ENCODE data around the gene IQCH. TPM values are rescaled to one million over a fixed set of nuclear protein-coding genes. Genes with fewer than 3 reads are reported as not detected.
"Not testable (repeated sequence)": the region's sequence is repeated elsewhere in the genome, so short reads cannot be mapped to it uniquely, and the experiment has no call there.

Gene IQCH
- total RNA-seq, 1 experiment from 2014 or later = 4.8 TPM

GRCh38 chr15:67246606-67247005 lies 8.0 kb upstream of the IQCH start:
- not testable (repeated sequence) for DNase-seq (ENCODE audit: low read depth)

DNA sequence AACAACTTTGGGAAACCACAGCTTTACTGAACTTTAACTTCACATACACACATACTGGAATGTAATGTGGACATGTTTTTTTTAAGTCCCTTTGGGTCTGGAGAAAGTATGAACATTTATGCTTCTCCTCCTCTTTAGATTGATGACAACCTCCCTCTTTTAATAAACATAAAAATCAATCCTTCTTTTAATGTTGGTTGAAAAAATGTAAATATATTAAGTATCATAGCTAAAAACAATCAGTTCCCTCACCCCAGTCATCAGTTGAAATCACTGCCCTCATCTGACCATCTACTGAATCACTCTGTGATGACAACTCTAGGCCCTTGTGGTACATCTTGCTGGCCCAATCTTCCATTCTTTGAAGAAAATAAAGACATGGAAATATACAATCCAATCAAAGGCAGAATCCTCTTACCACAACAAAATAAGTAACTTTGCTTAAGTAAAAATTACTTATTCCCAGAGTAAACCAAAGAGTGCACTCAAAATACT lies 6.5 kb upstream of the IQCH start:
- DNase-seq (ENCODE audit: low read depth) = peak; percentile 43

GRCh38 chr15:67249830-67250229 lies 4.8 kb upstream of the IQCH start:
- DNase-seq (ENCODE audit: low read depth) = no peak

GRCh38 chr15:67251318-67251717 lies 3.3 kb upstream of the IQCH start:
- no peak for DNase-seq (ENCODE audit: low read depth)

DNA sequence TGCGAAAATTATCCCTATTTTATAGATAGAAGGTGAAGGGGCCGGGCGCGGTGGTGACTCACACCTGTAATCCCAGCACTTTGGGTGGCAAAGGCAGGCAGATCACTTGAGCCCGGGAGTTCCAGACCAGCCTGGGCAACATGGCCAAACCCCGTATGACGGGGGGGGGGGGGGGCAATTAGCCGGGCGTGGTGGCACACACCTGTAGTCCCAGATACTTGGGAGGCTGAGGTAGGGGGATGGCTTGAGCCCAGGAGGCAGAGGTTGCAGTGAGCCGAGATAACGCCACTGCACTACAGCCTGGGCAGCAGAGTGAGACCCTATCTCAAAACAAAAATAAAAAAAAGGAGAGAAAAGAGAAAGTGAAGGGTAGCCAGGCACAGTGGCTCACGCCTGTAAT lies 1.5 kb upstream of the IQCH start:
- DNase-seq (ENCODE audit: low read depth) = no peak

DNA sequence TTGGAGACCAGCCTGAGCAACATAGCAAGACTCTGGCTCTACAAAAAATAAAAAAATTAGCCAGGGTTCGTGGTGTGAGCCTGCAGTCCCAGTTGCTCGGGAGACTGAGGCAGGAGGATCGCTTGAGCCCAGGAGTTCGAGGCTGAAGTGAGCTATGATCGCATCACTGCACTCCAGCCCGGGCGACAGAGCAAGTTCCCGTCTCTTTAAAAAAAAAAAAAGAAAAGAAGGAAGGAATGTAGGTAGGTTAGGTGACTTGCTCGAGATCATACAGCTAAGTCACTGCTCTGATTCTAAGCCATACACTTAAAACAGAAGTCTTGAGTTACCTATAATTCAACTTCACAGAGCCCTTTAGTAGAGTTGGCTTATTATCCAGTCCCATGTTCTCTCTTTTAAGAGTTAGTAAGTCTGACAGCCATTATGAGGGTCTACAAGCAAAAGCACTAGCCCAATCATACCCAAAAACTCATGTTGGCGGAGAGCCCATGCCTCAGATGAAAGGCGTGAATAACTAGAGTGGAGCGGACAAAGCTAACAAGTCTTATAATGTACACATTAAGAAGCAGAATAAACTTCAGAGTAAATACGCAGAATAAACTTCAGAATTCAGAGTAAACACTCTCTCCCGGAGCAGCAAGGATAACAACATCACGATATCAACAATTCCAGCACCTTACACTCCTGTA lies 893 bp upstream of the IQCH start:
- DNase-seq (ENCODE audit: low read depth) = peak; percentile 11

DNA sequence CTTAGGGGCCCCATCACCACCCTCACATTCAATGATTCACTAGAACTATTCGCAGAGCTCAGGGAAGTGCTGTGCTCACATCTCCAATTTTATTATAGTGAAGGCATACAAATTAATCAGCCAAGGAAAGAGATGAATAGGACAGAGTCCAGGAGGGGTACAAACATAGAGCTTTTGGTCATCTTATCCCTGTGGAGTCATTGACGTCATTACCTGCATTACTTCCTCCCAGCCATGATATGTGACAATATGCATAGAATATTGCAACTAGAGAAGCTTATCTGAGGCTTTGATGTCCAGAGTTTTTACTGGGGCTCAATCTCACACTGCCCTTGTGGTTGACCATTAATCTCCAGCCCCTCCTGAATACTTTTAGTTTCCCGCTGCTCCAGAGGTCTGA lies 1.5 kb downstream of the IQCH start:
- no peak for DNase-seq (ENCODE audit: low read depth)

DNA sequence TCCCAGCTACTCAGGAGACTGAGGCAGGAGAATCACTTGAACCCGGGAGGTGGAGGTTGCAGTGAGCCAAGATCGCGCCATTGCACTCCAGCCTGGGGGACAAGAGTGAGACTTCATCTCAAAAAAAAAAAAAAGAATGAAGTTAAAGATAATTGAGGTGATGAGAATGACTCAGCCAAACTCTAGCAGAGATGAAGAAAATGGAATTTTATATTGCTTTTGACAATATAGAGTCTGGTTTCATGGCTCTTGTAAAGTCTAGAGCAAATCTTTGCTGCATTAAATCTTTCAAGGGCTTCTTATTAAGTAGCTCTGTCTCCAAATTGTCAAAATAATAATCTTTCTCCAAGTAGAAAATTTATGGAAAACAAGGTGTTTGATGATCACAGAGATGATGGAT lies 3.8 kb downstream of the IQCH start:
- DNase-seq (ENCODE audit: low read depth) = not testable (repeated sequence)

- DNase-seq (ENCODE audit: low read depth) = no peak
These were observed 4.8 kb downstream of the IQCH start for GRCh38 chr15:67259379-67259778.

DNA sequence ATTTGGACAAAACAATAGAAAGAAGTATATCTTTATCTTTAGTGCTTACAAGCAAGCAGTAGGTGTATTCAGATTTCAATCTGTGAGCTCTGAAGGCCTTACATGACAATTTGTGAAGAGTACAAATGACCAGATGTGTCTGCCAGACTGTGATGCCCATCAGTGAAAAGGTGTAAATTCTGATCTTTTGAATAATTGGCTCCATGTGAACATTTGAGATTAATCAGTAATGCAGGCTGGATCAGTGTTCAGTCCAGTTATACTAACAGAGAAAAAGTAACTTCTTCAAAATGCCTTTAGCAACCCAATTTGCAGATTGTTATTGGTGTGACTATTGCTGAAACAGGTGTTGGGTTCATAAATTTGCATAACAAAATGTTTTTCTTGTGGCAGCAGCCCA lies 5.2 kb downstream of the IQCH start:
- DNase-seq (ENCODE audit: low read depth) = no peak

GRCh38 chr15:67266870-67267269 lies 12.3 kb downstream of the IQCH start:
- DNase-seq (ENCODE audit: low read depth) = peak; percentile 3

DNA sequence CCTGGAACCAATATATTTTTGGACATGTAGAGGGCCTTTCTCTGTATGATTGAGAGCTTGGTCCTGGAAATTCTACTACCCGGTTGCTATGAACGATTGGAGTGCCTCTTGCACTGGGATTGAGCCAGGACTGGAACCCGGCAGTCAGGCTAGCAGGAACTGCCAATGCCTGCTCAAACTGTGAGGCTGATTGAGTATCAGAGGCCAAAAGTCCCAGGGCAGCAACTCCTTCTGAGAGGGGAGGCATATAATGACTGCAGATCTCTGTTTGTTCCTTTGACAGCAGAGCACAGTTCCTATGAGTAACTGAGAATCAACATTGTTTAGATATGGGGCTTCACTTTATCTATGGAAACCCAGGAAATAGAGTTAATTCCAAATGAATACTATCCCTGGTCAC lies 12.9 kb downstream of the IQCH start:
- DNase-seq (ENCODE audit: low read depth) = no peak

GRCh38 chr15:67267951-67268941 lies 13.7 kb downstream of the IQCH start:
- DNase-seq (ENCODE audit: low read depth) = no peak

DNA sequence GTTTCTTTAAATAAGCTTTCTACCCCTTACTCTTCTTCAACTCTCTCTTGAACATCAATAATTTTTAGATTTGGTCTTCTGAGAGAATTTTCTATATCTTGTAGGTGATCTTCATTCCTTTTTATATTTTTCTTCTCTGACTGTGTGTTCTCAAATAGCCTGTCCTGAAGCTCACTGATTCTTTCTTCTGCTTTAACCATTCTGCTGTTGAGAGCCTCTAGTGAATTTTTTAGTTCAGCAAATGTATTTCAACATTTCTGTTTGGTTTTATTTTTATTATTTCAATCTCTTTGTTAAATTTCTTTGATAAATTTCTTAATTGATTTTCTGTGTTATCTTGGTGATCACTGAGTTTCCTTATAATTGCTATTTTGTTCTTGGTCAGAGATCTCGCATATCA lies 19.6 kb downstream of the IQCH start:
- no peak for DNase-seq (ENCODE audit: low read depth)

- DNase-seq (ENCODE audit: low read depth) = no peak
These were observed 22.1 kb downstream of the IQCH start for GRCh38 chr15:67276666-67277065.

GRCh38 chr15:67280217-67280616 lies 25.6 kb downstream of the IQCH start:
- no peak for DNase-seq (ENCODE audit: low read depth)

DNA sequence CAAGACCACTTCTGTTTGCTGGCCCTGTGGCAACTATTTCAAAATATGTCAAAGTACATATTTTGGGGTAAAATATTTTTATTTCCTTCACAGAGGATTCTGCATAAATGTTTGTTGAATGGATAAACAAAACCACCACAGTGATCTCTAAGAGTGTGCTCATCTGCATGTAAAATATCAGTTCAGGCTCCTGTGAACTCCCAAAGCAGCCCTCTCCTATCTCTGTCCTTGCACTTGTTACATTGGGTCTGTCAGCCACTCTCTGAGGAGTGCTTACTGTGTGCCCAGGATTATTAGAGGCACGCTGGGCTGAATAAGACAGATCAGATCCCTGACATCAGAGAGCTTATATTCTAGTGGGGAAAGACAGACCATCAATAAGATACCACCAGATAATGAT lies 27.1 kb downstream of the IQCH start:
- DNase-seq (ENCODE audit: low read depth) = no peak

- DNase-seq (ENCODE audit: low read depth) = not testable (repeated sequence)
These were observed 31.0 kb downstream of the IQCH start for GRCh38 chr15:67285625-67286024.

DNA sequence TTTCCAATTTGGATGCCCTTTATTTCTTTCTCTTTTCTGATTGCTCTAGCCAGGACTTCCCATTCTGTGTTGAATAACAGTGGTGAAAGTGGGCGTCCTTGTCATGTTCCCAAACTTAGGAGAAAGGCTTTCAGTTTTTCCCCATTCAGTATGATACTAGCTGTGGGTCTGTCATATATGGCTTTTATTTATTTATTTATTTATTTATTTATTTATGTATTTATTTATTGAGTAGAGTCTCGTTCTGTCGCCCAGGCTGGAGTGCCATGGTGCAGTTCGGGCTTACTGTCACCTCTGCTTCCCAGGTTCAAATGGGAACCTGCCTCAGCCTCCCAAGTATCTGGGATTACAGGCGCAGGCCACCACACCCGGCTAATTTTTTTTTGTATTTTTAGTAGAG lies 31.8 kb downstream of the IQCH start:
- DNase-seq (ENCODE audit: low read depth) = not testable (repeated sequence)

DNA sequence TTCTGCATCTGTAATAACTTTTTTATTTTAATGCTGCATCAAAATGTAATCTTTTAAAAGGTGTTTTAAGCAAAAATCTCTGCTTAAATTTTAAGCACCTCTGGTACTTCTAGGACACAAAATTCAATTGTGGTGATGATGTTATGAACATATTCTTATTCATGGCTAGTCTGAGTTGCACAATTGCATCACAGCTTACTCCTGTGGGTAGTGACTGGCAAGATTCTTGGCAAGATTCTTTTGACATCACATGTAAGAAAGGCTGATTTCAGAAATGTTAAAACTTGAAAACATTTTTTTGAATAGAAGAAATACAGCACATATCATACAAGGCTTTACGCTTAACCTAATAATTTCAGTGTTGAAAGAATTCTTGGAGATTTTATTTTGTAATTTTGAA lies 35.7 kb downstream of the IQCH start:
- peak; percentile 42 for DNase-seq (ENCODE audit: low read depth)

DNA sequence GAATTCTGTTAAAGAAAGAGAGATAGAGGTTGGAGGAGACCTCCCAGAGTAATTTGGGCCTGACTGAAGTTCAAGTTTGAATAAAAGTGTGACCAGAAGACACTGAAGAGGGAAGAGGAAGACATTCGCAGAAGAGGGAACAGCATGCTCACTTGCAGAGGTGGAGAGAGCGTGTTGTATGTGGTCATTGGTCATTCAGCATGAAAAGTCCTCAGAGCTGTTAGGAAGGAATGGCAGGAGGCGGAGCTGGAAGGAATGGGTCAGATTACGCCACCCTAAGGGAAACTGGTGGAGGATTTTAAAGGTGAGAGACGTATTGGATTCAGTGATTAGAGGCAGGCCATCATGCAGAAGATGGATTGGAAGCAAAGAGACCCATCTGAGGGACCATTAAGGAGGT lies 41.6 kb downstream of the IQCH start:
- DNase-seq (ENCODE audit: low read depth) = no peak

GRCh38 chr15:67296684-67297083 lies 42.1 kb downstream of the IQCH start:
- DNase-seq (ENCODE audit: low read depth) = no peak

All from LHCN-M2 (cell line).